Prostate gland (tissue), 2 donors: ENCODE results near the gene CYTH2. TPM values are rescaled to one million over a fixed set of nuclear protein-coding genes. Genes with fewer than 3 reads are reported as not detected.
"Not testable (repeated sequence)": the region's sequence is repeated elsewhere in the genome, so short reads cannot be mapped to it uniquely, and the experiment has no call there.

Experiments
- DNase-seq: peaks from one replicate; pipeline ENCODE4 v3.0.0-alpha.2; 2019; ENCODE audit warnings: low spot score
- H3K27ac ChIP-seq, 2 donors: fragments of 200-600 bp; sonication (generic); 2 replicates each; pipeline ENCODE4 v1.5.1; 2017 to 2019
- H3K27me3 ChIP-seq: fragments of 200-600 bp; sonication (generic); replicated peaks from 2 replicates; pipeline ENCODE4 v1.5.1; 2019; ENCODE audit not compliant: insufficient read depth
- H3K36me3 ChIP-seq, 2 donors: fragments of 200-600 bp; sonication (generic); 1 replicate in 1 of 2; 2 replicates in 1 of 2; pipeline versions ENCODE4 v1.5.1 to v1.8.1; 2017 to 2019
- H3K4me1 ChIP-seq: fragments of 200-600 bp; sonication (generic); replicated peaks from 2 replicates; pipeline ENCODE4 v1.5.1; 2019
- H3K4me3 ChIP-seq, 2 donors: fragments of 200-600 bp; sonication (generic); 2 replicates each; pipeline ENCODE4 v1.5.1; 2017 to 2019
- H3K9me3 ChIP-seq: fragments of 200-600 bp; sonication (generic); 2 replicates; pipeline ENCODE4 v1.5.1; 2017
- CTCF ChIP-seq, 4 experiments: fragments of 200-600 bp in 2 of 4; fragments of 450-650 bp in 2 of 4; sonication (generic) in 2 of 4; IDR thresholded peaks; 1 replicate in 3 of 4; 2 replicates in 1 of 4; pipeline ENCODE4 v1.5.1; 2016 to 2019; ENCODE audit warnings: antibody characterized with exemption in 4 of 4, mild to moderate bottlenecking in 2 of 4, moderate library complexity in 2 of 4
- POLR2A ChIP-seq: fragments of 450-650 bp; IDR thresholded peaks from one replicate; pipeline ENCODE4 v1.6.1; 2016; ENCODE audit warnings: antibody characterized with exemption, mild to moderate bottlenecking
- POLR2AphosphoS5 ChIP-seq: sonication (generic); formaldehyde crosslinking; IDR thresholded peaks from one replicate; pipeline ENCODE4 v1.6.1; 2017; ENCODE audit warnings: antibody characterized with exemption
- WGBS: methylation state at CpG from one replicate; pipeline ENCODE4 v1.1.5; 2018; 5-methylcytosine and 5-hydroxymethylcytosine counted together
- intact Hi-C: fragments of 100-400 bp; cut with DNase I; formaldehyde crosslinking; loops from one replicate; pipeline ENCODE4 v1.14.2; 2022
- total RNA-seq, 2 donors: library from RNA; depleted of rRNA; stranded (reverse); fragments of >200 nt; gene quantifications; one replicate each; pipeline ENCODE4 v1.1.0, GENCODE V29; 2016

Gene CYTH2
- total RNA-seq, 2 donors from 2014 or later: 50.6 to 97.1 TPM

- WGBS: 79% methylated on average over 16 of the region's 16 CpGs
- Histone ChIP-seq H3K9me3 (no peaks in the 10 kb centered on the region), H3K27ac (no peak overlapping the region), H3K27me3 (no peaks in the 10 kb centered on the region), H3K36me3 (no peaks in the 10 kb centered on the region), H3K4me1 (peaks cover 5% of the 10 kb centered on the region), H3K4me3 (no peak overlapping the region)
- intact Hi-C loops: no loop called here
- DNase-seq: no peak
- TF ChIP-seq POLR2A (no peak), CTCF (IDR thresholded peaks at IDR 0.05) (no peak), POLR2AphosphoS5 (no peak)
Observed at GRCh38 chr19:48484247-48484893, 15.2 kb downstream of the CYTH2 start.

- H3K27me3 ChIP-seq: no peaks in the 10 kb centered on the region
- intact Hi-C loops: no loop called here
Observed at GRCh38 chr19:48484931-48485612, 15.9 kb downstream of the CYTH2 start.

GRCh38 chr19:48486706-48487105, 17.5 kb downstream of the CYTH2 start:
- H3K27ac ChIP-seq, H3K9me3 ChIP-seq, DNase-seq, H3K36me3 ChIP-seq, H3K4me3 ChIP-seq, H3K4me1 ChIP-seq, intact Hi-C loops, H3K27me3 ChIP-seq: not testable (repeated sequence)
- 56% methylated on average over 10 of the region's 10 CpGs for WGBS

More at GRCh38 chr19:48484931-48485612, 15.9 kb downstream of the CYTH2 start:
- Histone ChIP-seq H3K9me3 (no peaks in the 10 kb centered on the region), H3K36me3 (no peaks in the 10 kb centered on the region), H3K4me1 (peaks cover 5% of the 10 kb centered on the region), H3K4me3 (no peak overlapping the region), H3K27ac (no peak overlapping the region)
- WGBS: 87% methylated on average over 34 of the region's 37 CpGs
- no peak for TF ChIP-seq CTCF (IDR thresholded peaks at IDR 0.05)
- no peak for DNase-seq

- WGBS: 77% methylated on average over 6 of the region's 6 CpGs
- intact Hi-C loops: no loop called here
Observed at GRCh38 chr19:48487544-48487943, 18.4 kb downstream of the CYTH2 start.

GRCh38 chr19:48487948-48488347, 18.8 kb downstream of the CYTH2 start:
- DNase-seq: peak; percentile 90
- peak; percentile 83 for TF ChIP-seq POLR2AphosphoS5
- TF ChIP-seq POLR2A: no peak
- peak in 1 of 4 experiments; percentile 18 for TF ChIP-seq CTCF (IDR thresholded peaks at IDR 0.05)
- Histone ChIP-seq H3K4me1 (peaks cover 5% of the 10 kb centered on the region), H3K36me3 (no peaks in the 10 kb centered on the region), H3K9me3 (no peaks in the 10 kb centered on the region), H3K27me3 (no peaks in the 10 kb centered on the region), H3K27ac (peak overlapping the region; percentile 46 to 72), H3K4me3 (no peak overlapping the region)
- WGBS: 39% methylated on average over 8 of the region's 8 CpGs
- intact Hi-C loops: no loop called here

More at GRCh38 chr19:48487544-48487943, 18.4 kb downstream of the CYTH2 start:
- H3K9me3 ChIP-seq: no peaks in the 10 kb centered on the region
- TF ChIP-seq POLR2AphosphoS5 (no peak), POLR2A (no peak), CTCF (IDR thresholded peaks at IDR 0.05) (no peak)
- peaks cover 5% of the 10 kb centered on the region for H3K4me1 ChIP-seq
- no peaks in the 10 kb centered on the region for H3K36me3 ChIP-seq
- no peaks in the 10 kb centered on the region for H3K27me3 ChIP-seq
- no peak for DNase-seq
- H3K27ac ChIP-seq: peak overlapping the region in 1 of 2 donors; percentile 72
- H3K4me3 ChIP-seq: no peak overlapping the region

- H3K9me3 ChIP-seq, H3K27me3 ChIP-seq, H3K4me3 ChIP-seq, DNase-seq, H3K4me1 ChIP-seq, H3K36me3 ChIP-seq, intact Hi-C loops: not testable (repeated sequence)
- WGBS: 67% methylated on average over 7 of the region's 7 CpGs
- H3K27ac ChIP-seq: peak overlapping the region; percentile 46 to 72
Observed at GRCh38 chr19:48488478-48488877, 19.3 kb downstream of the CYTH2 start.
